ENCODE data around the gene SLC2A3.

Gene SLC2A3

DNA sequence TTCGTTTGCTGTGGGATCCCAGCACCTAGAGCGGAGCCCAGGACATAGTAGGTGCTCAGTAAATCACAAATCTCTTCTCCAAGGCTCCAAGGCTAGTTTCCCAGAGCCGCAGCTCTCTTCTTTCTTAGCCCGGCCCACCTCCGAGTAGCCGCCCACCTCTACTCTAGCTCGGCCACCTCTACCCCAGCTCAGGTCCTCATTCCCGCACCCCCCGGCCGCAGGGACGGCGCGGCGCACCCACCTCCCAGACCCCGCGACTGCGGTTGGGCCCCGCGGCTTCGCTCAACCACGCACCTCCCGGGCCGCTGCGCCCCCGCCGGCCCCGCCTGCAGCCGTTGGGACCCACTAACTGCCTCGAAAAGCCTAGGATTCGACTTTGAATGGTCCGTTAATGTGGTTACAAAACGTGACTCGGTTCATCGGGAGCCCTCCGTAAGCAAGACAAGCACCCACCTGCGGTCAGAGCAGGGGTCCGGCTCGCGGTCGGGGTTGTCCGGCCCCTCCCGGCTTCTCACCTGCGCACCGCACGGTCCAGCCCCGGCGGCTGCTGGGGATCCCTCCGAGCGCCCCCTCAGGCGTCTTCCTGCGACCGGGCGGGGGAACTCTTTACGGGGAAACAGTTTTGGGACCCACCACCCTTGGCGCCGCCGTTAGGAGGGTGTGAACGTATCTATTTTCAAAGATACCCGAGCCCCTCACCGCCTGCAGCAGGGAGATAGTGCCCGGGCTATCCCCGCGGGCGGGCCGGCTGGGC, 63.2 kb downstream of the SLC2A3 start, which contains the start of gene SLC2A14:
Gene SLC2A14, minus strand, starts transcription at position 350 of the 754 bp plus-strand sequence. CDS start 3,035 bp downstream, outside the sequence.
- no peak for DNase-seq (ENCODE audit: low read depth, low spot score)
- no peak within 1 kb of the TSS for H3K27ac ChIP-seq

DNA sequence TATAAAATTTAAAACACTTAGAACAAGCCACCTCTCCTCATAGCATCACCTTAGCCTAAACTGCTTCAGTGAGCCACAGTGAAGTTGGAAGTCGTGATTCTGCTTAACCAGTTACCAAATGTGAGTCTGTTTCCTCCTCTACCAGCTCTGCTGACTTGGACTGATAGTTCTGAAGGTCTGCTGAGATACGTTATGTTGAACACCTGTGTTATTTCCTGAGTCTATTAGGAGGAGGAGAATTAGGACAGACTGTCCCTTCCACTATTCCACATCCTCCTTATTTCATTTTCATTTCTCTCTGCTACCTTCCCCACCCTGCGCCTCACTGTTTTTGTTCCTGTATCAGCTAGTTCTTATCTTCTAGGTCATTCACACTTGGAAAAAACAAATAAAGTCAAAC, 65.7 kb downstream of the SLC2A3 start:
- DNase-seq (ENCODE audit: low read depth, low spot score), result no peak
- no peak overlapping the region for H3K27ac ChIP-seq
